Body of pancreas (tissue), 4 donors: ENCODE measurements around the gene ARHGDIB.

Source experiments
- CTCF ChIP-seq, 7 experiments: fragments of 450-650 bp in 4 of 7; fragments of 200-600 bp in 3 of 7; sonication (generic) in 3 of 7; IDR thresholded peaks; one replicate each; pipeline ENCODE4 v1.5.1; 2016 to 2019; ENCODE audit warnings: antibody characterized with exemption in 7 of 7
- POLR2A ChIP-seq, 3 donors: fragments of 450-650 bp; IDR thresholded peaks; one replicate each; pipeline ENCODE4 v1.6.1; 2016; ENCODE audit warnings: antibody characterized with exemption in 3 of 3, mild to moderate bottlenecking in 2 of 3

GRCh38 chr12:14962797-14963196 is 1.4 kb upstream of the ARHGDIB start:
- TF ChIP-seq POLR2A (IDR thresholded peaks at IDR 0.05): no peak
- TF ChIP-seq CTCF (IDR thresholded peaks at IDR 0.05): no peak
